K562 (cell line): Measurements from ENCODE around the gene AHCY. TPM values are rescaled to one million over a fixed set of nuclear protein-coding genes. Genes with fewer than 3 reads are reported as not detected.

ENCODE experiments used
- CHD2 ChIP-seq: IDR thresholded peaks from 2 replicates; pipeline ENCODE4 v1.6.1; 2011; ENCODE audit warnings: low read depth, low read length
- CREB1 ChIP-seq, 2 experiments: sonication (generic) in 1 of 2; formaldehyde crosslinking in 1 of 2; IDR thresholded peaks; 2 replicates each; pipeline versions ENCODE4 v1.6.1 to v1.8.0; 2012 to 2022; ENCODE audit warnings: inconsistent platforms in 1 of 2, mild to moderate bottlenecking in 1 of 2, missing genetic modification reagents in 1 of 2, moderate library complexity in 1 of 2
- DMBX1 ChIP-seq: fragments of 250-450 bp; sonication (Bioruptor Pico); IDR thresholded peaks from 2 replicates; pipeline ENCODE4 v1.8.0; 2022; ENCODE audit warnings: inconsistent platforms, mild to moderate bottlenecking, moderate library complexity, borderline replicate concordance
- DNMT1 ChIP-seq: fragments of 450-650 bp; IDR thresholded peaks from 2 replicates; pipeline ENCODE4 v1.6.1; 2016; ENCODE audit warnings: antibody characterized with exemption, mild to moderate bottlenecking
- GABPB1 ChIP-seq: sonication (generic); formaldehyde crosslinking; IDR thresholded peaks from 2 replicates; pipeline ENCODE4 v1.8.0; 2022; ENCODE audit warnings: mild to moderate bottlenecking, missing genetic modification reagents
- LARP7 ChIP-seq: fragments of 450-650 bp; IDR thresholded peaks from 2 replicates; pipeline ENCODE4 v1.6.1; 2016
- LCOR ChIP-seq: sonication (generic); formaldehyde crosslinking; IDR thresholded peaks from 2 replicates; pipeline ENCODE4 v1.8.0; 2022; ENCODE audit warnings: mild to moderate bottlenecking, missing genetic modification reagents
- MBD2 ChIP-seq: sonication (generic); IDR thresholded peaks from 2 replicates; pipeline ENCODE4 v1.6.1; 2016; ENCODE audit warnings: low read depth, borderline replicate concordance
- SIX5 ChIP-seq, 2 experiments: IDR thresholded peaks; 2 replicates each; pipeline ENCODE4 v1.6.1; 2011; ENCODE audit warnings: low read length in 2 of 2, borderline replicate concordance in 1 of 2, low read depth in 1 of 2, mild to moderate bottlenecking in 1 of 2, moderate library complexity in 1 of 2; ENCODE audit not compliant: insufficient read depth in 1 of 2
- SMARCC2 ChIP-seq: fragments of 450-650 bp; IDR thresholded peaks from 2 replicates; pipeline ENCODE4 v1.6.1; 2017; ENCODE audit warnings: antibody characterized with exemption, moderate library complexity, mild to moderate bottlenecking, low read depth
- SNIP1 ChIP-seq: fragments of 450-650 bp; IDR thresholded peaks from 2 replicates; pipeline ENCODE4 v1.7.1; 2017; ENCODE audit warnings: low read depth, mild to moderate bottlenecking
- SRSF1 ChIP-seq: fragments of 200-400 bp; formaldehyde crosslinking; IDR thresholded peaks from 2 replicates; pipeline ENCODE4 v1.6.1; 2017; ENCODE audit warnings: mild to moderate bottlenecking, low read depth, low read length, moderate library complexity
- ZNF408 ChIP-seq: fragments of 250-450 bp; sonication (Bioruptor Pico); IDR thresholded peaks from 2 replicates; pipeline ENCODE4 v1.4.0; 2020; ENCODE audit warnings: low read depth, mild to moderate bottlenecking, moderate library complexity
- ZNF561 ChIP-seq: fragments of 450-650 bp; formaldehyde crosslinking; conservative IDR thresholded peaks from 2 replicates; pipeline ENCODE4 v1.4.0; 2020; ENCODE audit warnings: mild to moderate bottlenecking, moderate library complexity
- ZNF644 ChIP-seq: fragments of 200-800 bp; sonication (Bioruptor generic); IDR thresholded peaks from 2 replicates; pipeline ENCODE4 v1.6.1; 2016; ENCODE audit warnings: low read depth, missing genetic modification characterization, missing compliant biosample characterization
- polyA plus RNA-seq, 8 experiments: library from polyadenylated mRNA; depleted of rRNA in 4 of 8; stranded (reverse) in 5 of 8; unstranded in 3 of 8; fragments of >200 nt; fragmentation: Nextera tagmentation in 2 of 8; fragmentation: Illumina TruSeq in 1 of 8; extraction: Ambion mirVana in 2 of 8; extraction: Trizol in 1 of 8; gene quantifications; 2 replicates each; pipeline versions ENCODE4 v1.2.1 to v1.2.3, GENCODE V29; 2011 to 2014; ENCODE audit warnings: inconsistent platforms in 1 of 8, missing spikeins in 1 of 8
- total RNA-seq, 7 experiments: library from RNA; depleted of rRNA in 6 of 7; stranded (reverse); fragments of >200 nt in 6 of 7; fragmentation: Illumina TruSeq in 2 of 7; extraction: Trizol in 2 of 7; gene quantifications; 2 replicates each; pipeline versions ENCODE4 v1.2.1 to v1.2.3, GENCODE V29; 2011 to 2021; ENCODE audit warnings: low replicate concordance in 1 of 7
- TF ChIP-seq, protein P1 (sequence below): sonication (generic); formaldehyde crosslinking; IDR thresholded peaks from 2 replicates; pipeline ENCODE4 v1.8.0; 2022; ENCODE audit warnings: missing genetic modification reagents, mild to moderate bottlenecking, moderate library complexity, borderline replicate concordance
- TF ChIP-seq, protein P2 (sequence below): sonication (generic); formaldehyde crosslinking; IDR thresholded peaks from 2 replicates; pipeline ENCODE4 v1.8.0; 2022; ENCODE audit warnings: missing genetic modification reagents, mild to moderate bottlenecking, borderline replicate concordance
- TF ChIP-seq, protein P3 (sequence below), 2 experiments: fragments of 450-650 bp; conservative IDR thresholded peaks; 2 replicates each; pipeline ENCODE4 v1.6.1; 2017; ENCODE audit warnings: mild to moderate bottlenecking in 2 of 2, moderate library complexity in 2 of 2
- TF ChIP-seq, protein P4 (sequence below): sonication (generic); formaldehyde crosslinking; IDR thresholded peaks from 2 replicates; pipeline ENCODE4 v1.8.0; 2022; ENCODE audit warnings: mild to moderate bottlenecking, missing genetic modification reagents
- TF ChIP-seq, protein P5 (sequence below): fragments of 450-650 bp; IDR thresholded peaks from 2 replicates; pipeline ENCODE4 v1.6.1; 2018; ENCODE audit warnings: mild to moderate bottlenecking, low read depth; ENCODE audit not compliant: partially characterized antibody

The AHCY gene
- total and polyA plus RNA-seq, 9 of the 15 experiments (the other 6 are each of a cell fraction or from before 2014, with no cell fraction given): 82.5 to 269 (median 190) TPM

DNA sequence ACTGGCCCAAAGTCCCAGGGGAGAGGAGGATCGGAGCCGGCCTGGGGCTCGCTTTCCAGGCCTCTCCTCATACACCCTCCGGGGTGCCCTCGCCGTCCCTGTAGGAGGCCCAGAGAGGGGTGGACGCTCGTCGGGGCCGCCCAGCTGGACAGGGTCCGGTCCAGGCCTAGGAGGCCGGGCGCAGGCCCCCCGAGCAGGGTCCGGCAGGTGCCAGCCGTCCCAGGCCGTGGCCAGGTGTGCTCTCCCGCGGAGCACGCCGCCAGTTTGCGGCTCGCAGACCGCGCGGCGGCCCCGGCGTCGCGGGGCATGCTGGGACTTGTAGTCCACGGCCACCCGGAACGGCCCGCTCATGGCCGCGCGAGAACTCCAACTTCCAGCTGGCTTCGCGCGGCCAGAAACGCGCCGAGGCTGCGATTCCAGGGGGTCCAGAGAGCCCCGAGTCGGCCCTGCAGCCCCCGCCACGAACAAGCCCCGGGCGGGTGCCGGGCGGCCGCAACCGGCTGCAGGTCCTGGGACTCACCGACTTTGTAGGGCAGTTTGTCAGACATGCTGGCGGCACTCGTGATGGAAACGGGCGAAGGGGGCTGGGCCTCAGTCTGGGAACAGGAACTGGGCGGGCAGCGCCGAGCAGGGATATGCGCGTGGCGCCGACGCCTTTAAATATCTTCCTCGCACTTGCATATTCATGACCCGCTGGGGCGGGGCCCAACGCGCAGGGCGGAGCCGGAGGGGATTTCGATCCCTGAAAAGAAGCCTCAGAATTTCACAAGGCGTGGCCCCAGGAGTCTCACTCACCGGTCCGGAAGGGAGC is at the start of gene AHCY (continued):
- TF ChIP-seq SRSF1 (no peak), LARP7 (no peak), DNMT1 (no peak), ZNF408 (CRISPR knock-in tag) (no peak), MBD2 (peak; percentile 60; the same call in 1 of the 2 replicates), GABPB1 (CRISPR knock-in tag) (peak; percentile 59), SNIP1 (no peak), SIX5 (IDR thresholded peaks at IDR 0.05; ENCODE audit: borderline replicate concordance in 1 of 2, insufficient read depth in 1 of 2, low read depth in 1 of 2, low read length in 2 of 2) (peak; percentile 80 to 85), ZNF561 (CRISPR knock-in tag) (no peak), ZNF644 (tag) (peak; percentile 88; the same call in 1 of the 2 replicates), CREB1 (IDR thresholded peaks at IDR 0.05) (peak; percentile 37; the same call in 1 of the 2 replicates), CREB1 (CRISPR knock-in tag; IDR thresholded peaks at IDR 0.05) (peak; percentile 55; the same call in 1 of the 2 replicates), CHD2 (peak; percentile 92), SMARCC2 (no peak), DMBX1 (CRISPR knock-in tag) (peak; percentile 59; the same call in 1 of the 2 replicates), LCOR (CRISPR knock-in tag) (peak; percentile 3; the same call in 1 of the 2 replicates)
- TF ChIP-seq, protein P1, sequence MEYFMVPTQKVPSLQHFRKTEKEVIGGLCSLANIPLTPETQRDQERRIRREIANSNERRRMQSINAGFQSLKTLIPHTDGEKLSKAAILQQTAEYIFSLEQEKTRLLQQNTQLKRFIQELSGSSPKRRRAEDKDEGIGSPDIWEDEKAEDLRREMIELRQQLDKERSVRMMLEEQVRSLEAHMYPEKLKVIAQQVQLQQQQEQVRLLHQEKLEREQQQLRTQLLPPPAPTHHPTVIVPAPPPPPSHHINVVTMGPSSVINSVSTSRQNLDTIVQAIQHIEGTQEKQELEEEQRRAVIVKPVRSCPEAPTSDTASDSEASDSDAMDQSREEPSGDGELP: peak; percentile 95
- TF ChIP-seq, protein P2, sequence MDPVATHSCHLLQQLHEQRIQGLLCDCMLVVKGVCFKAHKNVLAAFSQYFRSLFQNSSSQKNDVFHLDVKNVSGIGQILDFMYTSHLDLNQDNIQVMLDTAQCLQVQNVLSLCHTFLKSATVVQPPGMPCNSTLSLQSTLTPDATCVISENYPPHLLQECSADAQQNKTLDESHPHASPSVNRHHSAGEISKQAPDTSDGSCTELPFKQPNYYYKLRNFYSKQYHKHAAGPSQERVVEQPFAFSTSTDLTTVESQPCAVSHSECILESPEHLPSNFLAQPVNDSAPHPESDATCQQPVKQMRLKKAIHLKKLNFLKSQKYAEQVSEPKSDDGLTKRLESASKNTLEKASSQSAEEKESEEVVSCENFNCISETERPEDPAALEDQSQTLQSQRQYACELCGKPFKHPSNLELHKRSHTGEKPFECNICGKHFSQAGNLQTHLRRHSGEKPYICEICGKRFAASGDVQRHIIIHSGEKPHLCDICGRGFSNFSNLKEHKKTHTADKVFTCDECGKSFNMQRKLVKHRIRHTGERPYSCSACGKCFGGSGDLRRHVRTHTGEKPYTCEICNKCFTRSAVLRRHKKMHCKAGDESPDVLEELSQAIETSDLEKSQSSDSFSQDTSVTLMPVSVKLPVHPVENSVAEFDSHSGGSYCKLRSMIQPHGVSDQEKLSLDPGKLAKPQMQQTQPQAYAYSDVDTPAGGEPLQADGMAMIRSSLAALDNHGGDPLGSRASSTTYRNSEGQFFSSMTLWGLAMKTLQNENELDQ (CRISPR knock-in tag): no peak
- TF ChIP-seq, protein P3, sequence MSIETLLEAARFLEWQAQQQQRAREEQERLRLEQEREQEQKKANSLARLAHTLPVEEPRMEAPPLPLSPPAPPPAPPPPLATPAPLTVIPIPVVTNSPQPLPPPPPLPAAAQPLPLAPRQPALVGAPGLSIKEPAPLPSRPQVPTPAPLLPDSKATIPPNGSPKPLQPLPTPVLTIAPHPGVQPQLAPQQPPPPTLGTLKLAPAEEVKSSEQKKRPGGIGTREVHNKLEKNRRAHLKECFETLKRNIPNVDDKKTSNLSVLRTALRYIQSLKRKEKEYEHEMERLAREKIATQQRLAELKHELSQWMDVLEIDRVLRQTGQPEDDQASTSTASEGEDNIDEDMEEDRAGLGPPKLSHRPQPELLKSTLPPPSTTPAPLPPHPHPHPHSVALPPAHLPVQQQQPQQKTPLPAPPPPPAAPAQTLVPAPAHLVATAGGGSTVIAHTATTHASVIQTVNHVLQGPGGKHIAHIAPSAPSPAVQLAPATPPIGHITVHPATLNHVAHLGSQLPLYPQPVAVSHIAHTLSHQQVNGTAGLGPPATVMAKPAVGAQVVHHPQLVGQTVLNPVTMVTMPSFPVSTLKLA (conservative IDR thresholded peaks at IDR 0.05): peak; percentile 93 to 97
- TF ChIP-seq, protein P4, sequence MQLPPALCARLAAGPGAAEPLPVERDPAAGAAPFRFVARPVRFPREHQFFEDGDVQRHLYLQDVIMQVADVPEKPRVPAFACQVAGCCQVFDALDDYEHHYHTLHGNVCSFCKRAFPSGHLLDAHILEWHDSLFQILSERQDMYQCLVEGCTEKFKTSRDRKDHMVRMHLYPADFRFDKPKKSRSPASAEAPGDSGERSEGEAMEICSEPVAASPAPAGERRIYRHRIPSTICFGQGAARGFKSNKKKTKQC (CRISPR knock-in tag): peak; percentile 61; the same call in 1 of the 2 replicates
- TF ChIP-seq, protein P5, sequence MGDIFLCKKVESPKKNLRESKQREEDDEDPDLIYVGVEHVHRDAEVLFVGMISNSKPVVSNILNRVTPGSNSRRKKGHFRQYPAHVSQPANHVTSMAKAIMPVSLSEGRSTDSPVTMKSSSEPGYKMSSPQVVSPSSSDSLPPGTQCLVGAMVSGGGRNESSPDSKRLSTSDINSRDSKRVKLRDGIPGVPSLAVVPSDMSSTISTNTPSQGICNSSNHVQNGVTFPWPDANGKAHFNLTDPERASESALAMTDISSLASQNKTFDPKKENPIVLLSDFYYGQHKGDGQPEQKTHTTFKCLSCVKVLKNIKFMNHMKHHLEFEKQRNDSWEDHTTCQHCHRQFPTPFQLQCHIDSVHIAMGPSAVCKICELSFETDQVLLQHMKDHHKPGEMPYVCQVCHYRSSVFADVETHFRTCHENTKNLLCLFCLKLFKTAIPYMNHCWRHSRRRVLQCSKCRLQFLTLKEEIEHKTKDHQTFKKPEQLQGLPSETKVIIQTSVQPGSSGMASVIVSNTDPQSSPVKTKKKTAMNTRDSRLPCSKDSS: no peak
